GM19240 (cell line): ENCODE data around the gene GNAI2.
A peak's percentile ranks its signal among the peaks of the same experiment; 100 is the strongest.
"Not testable (repeated sequence)": the region's sequence is repeated elsewhere in the genome, so short reads cannot be mapped to it uniquely, and the experiment has no call there.

Source experiments
- DNase-seq: peaks from one replicate; pipeline ENCODE4 v3.0.0; 2011; ENCODE audit warnings: low spot score; ENCODE audit not compliant: insufficient read length

GNAI2 gene

DNA sequence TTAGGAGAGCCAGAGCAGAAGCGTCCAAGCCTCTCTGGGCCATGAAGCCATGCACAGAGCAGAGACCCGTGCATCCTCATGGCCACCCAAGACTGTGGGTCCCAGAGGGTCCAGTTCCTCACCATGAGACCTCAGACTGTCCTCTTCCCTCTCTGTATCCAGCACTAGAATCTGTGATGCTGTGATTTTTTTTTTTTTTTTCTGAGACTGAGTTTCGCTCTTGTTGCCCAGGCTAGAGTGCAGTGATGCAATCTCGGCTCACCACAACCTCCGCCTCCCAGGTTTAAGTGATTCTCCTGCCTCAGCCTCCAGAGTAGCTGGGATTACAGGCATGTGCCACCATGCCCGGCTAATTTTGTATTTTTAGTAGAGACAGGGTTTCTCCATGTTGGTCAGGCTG lies 8.8 kb downstream of the GNAI2 start:
- not testable (repeated sequence) for DNase-seq

DNA sequence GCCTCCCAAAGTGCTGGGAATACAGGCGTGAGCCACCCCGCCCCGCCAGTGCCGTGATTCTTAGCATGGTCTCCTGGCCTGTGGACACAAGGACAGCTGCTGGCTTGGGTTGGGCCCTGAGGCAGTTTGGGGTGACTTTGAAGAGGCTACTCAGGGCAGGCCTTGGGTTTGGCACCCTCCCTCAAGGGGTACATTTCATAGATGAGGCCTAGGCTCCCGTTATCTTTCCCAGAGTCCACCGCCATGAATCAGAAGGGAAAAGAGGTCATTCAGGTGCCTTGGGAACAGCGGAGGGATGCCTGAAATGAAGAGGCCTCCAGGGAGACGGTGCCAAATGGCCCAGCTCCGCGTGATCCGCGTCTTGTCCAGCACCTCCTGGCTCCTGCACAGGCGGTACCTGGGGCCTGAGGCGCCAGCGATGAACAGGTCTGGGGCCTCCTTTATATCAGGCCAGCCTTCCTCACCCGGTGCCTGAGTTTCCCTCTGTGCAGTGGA lies 9.3 kb downstream of the GNAI2 start:
- no peak for DNase-seq

DNA sequence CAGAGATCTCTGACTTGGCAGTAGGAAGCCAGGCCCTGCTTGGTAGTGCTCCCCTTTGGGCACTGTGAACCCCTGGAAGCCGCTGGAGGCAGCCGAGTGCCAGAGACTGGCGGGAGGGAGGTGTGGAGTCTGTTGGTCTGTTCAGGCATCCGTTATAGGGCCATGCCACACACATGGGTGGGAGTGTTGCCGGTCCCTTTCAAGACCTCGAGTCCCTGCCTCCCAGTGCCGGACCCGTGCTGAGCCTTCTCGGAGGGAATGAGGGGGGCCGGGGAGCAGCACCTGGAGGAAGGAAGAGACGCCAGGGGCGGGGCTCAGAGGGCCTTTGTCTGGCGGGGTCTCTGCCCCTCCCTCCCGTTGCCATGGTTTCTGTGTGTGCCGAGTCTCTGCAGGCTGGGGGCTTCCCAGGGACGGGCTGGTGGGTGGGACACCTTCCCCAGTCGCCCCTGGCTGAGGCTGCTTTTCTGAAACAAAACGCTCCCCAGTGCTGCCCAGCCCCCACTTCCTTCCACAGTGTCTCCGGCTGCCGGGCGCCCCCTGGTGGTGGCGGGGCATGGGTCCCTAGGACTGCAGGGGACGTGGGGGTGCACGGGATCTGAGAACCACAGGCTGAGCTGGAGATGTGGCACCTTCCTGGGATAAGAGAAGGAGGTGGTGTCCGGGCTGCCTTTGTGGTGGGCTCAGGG lies 10.0 kb downstream of the GNAI2 start:
- DNase-seq: no peak

DNA sequence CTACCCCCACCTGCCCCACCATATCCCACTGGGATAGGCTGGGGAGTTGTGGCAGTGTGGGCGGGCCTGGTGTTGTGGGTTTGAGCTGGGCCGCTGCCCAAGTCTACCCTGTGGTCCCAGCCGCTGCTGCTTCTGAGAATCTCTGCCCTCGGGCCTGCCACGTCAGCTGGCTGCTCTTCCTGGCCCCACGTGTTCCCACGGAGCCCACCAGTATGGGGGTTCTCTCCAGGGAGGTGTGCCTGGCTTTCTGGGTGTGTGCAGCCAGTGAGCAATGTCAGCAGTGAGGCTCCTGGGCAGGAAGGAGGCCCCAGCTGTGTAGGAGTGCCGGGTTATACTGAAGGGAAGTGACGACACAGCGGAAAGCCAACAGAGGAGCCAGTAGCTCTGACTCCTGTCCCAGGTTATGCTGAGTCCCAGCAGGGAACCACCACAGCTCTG lies 10.5 kb downstream of the GNAI2 start:
- DNase-seq: no peak

DNA sequence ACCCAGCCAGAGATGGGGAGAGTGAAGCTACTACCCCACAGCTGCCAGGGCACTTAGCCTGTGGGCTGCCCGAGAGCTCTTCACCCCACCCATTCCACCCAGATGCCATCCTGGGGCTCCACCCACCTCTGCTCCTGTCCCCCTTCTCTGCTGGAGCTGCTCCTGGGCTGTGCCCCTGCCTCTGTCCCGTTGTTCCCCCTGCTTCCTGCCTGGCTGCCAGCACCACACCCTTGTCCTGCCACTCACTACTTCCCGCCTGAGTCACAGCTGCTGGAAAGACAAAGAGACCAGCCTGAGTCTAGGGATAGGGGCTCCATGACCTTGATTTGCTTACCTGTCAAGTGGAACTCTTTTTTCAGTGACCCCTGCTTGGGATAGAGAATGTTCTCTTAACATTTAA lies 12.4 kb downstream of the GNAI2 start:
- DNase-seq: no peak

DNA sequence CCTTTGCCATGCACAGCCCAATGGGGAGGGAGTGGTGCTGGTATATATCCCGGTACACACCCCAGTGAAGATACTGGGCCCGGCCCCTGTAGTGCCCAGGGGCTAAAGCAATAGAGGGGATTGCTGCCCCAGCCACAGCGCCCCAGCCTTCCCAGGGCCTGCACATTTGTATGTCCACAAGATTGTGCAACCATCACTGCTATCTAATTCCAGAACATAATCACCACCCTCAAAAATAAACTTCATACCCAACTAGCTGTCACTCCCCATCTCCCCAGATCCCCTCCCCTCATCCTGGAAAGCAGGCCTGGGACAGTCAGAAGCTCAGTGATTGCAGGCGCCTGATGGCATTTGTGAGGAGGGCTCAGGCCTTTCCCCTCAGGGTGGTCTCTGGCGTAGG lies 13.5 kb downstream of the GNAI2 start:
- DNase-seq: no peak

DNA sequence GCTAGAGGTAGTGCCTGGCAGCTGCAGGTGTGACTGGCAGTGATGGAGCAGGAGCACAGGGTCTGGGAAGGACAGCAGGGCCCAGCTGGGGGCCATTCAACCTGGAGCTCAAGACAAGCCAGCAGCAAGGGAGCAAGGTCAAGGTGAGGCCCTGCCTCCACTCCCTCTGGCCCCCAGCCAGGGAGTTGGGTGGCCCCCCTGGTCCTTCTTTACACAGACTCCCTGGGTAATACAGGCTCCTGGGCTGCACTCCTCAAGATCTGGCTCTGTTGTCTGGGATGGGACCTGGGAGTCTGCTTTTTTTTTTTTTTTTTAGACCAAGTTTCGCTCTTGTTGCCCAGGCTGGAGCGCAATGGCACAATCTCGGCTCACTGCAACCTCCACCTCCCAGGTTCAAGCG lies 14.5 kb downstream of the GNAI2 start:
- DNase-seq: no peak

DNA sequence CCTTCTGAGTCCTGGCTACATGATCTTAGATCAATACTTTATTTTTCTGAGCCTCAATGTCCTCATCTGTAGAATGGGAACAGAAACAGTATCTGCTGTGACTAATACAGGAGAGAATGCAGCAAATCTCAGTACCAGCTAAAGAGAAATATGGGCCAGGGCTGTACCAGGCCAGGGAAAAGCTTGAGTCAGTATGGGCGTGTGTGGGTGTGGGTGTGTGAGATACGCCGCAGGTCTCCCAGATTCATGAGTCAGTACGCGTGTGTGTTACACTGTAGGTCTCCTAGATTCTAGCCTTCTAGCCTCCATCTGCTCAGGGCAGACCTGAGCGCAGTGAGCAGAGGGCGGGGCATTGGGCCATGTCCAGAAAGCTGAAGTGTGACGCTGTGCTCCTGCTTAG lies 15.2 kb downstream of the GNAI2 start:
- no peak for DNase-seq

DNA sequence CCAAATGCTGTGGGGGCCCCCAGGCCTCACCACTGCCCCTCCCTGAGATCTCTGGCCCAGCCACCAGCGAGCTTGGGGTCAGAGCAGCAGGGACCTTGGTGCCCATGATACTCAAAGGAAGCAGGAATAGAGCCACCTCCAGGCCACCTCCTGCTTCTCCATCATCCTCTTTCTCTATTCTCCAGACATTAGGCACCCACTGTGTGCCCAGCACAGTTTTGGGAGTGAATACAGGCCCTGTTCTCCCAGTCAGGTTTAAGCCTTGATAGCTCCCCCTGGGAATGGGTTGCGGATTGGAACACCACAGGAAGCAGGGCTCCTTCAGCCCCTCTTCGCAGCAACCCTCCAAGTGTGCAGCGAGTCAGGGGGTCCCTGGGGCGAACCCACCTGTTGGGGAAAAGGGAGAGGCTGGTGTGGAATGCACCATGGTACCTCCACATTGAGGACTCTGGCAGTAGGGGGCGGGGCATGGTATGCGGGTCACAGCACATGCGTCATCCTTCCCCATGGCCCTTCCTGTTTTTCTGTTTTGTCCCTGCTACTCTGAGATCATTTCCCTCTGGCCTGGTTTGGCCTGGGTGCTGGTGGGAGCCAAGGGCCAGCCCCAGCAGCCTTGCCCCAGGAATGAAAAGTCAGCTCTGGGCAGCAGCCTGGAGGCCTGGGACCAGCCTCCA lies 18.7 kb downstream of the GNAI2 start:
- DNase-seq: no peak

DNA sequence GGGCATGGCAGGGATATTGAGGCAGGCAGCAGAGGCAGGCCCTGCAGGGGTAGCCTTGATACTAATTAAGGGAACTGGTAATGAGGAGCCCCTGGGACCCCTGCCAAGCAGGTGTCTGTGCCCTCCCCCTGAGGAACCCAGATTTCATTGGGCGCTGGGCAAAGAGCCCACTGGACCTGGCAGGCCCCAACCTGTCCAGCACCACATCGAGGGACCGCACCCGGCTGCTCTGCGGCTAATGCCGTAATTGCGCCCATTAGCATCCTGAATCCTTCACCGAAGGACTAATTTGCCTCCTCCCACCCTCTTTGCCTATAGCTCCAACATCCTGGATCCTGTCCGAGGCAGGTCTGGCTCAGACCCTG lies 19.2 kb downstream of the GNAI2 start:
- no peak for DNase-seq

DNA sequence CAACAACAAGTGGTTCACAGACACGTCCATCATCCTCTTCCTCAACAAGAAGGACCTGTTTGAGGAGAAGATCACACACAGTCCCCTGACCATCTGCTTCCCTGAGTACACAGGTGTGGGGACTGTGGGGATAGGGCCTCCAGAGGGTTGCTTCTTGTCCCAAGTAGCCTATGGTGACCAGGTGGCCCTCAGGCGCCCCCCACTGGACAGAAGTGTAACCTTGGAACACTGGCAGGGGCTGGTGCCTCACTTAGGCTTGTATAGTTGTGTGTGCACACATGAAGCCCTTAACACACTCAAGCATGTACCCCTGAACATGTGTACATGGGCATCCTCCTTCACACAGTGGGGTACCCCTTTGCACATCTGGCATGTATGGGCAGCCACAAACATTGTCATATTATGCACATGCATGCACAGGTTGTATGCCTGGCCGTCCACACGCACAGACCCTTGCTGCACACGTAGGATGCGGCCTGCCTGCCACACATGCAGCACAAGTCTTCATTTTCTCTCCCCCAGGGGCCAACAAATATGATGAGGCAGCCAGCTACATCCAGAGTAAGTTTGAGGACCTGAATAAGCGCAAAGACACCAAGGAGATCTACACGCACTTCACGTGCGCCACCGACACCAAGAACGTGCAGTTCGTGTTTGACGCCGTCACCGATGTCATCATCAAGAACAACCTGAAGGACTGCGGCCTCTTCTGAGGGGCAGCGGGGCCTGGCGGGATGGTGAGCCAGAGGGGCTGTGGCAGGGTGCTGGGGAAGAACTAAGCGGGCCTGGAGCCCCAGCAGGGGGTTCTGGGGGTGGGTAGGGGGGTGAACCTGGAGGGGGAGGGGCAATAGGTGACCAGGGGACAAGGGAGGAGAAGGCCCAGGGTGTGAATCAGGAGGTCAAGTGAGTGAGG lies 21.2 kb downstream of the GNAI2 start:
- no peak for DNase-seq

DNA sequence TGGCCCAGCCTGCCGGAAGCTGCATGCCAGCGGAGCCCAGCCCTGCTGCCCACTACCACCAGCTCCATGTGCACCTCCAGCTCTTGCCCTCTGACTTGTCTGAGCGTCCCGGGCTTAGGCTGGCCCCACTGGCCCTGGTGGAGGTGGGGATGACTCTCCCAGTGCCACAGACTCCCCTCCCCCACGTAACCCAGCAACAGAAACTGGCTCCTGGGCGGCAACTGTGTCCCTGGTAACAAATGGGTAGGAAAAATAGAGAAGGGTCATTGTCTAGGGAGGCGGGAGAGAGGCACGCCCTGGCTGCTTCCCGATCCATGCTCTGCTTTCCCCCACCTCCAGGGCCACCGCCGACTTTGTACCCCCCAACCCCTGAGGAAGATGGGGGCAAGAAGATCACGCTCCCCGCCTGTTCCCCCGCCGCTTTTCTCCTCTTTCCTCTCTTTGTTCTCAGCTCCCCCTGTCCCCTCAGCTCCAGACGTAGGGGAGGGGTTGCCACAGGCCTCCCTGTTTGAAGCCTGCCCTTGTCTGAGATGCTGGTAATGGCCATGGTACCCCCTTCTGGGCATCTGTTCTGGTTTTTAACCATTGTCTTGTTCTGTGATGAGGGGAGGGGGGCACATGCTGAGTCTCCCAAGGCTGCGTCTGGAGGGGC lies 22.2 kb downstream of the GNAI2 start:
- DNase-seq: no peak

DNA sequence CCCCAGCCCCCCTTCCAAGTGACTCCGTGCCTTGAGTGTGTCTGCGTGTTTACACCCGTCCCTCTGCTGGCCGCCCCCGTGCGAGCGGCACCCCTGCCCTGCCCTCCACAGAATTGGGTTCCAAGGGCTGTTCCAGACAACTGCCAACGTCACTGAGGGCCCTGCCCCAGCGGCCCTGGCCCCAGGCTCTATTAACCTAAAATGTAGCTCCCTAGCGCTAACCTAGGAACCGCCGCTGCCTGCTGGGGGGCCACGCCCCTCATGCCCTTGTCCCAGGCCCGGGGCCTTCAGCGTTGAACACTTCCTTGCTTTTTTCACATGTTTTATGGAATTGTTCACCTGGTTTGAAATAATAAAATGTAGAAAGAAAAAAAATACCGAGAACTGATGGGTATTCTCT lies 23.0 kb downstream of the GNAI2 start:
- no peak for DNase-seq

DNA sequence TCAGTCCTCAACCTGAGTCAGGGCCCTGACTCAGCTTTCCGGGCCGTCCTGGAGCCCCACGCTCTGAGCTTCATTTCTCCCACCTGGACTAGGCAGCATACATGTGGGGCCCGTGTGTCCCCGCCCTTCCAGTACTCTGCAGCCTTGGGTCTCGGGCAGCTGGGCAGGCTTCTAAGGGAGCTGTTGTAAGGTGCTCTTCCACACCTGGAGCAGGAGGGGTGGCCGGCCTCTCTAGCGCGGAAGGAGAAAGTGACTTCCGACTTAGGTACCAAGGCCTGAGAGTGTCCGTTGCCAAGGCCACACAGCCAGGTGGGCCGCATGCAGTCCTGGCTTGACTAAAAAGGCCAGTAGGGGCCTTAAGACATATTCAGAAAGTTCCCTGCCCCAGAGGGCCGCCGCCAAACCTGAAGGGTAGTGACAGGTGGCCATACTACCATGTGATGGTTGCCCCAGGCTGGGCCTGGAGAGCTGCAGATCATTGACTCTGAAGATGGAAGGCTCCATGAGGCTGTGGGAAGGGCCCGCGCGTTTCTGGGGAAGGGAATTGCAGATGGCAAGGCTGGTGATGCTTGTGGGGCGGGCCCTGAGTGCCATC lies 23.5 kb downstream of the GNAI2 start:
- no peak for DNase-seq

DNA sequence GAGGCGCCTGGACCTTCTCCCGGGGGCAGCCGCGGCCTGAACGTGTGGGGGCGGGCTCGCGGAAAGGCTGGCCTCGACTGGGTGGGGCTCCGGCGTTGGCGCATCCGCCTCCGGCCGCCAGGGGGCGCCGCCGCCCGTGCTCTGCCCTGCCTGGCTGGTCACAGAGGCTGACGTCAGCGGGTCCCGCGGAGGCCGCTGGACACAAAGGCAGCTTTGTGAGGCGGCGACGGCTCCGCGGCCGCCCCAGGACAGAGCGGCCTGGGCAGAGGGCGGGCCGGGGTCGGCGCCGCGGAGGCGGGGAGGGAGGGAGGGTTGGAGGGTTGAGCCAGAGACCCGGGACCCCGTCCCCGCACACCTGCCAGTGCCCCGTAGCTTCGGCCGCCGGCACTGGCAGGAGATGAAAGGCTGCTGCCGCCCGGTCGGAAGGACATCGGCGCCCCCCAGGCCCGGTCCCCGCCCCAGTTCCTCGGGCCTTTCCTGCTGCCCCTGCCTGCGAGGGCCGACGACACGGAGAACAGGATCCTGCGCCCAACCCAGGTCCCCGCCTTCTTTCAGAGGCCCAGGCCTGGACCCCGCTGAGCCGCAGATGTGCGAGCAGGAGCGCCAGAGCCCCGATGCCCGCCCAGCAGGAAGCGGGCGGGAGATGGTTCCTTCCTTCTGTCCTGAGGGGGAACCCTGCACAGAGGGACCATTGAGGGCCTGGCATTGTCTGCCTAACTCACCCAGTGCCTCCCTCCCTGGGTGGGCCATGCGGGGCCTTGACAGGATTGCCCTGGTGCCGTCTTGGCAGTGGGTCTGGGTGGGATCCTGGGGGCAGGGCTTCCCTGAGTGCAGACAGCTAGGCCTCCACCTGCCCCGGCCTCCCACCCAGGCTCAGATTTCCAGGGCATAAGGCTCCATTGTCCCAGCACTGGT lies 24.3 kb downstream of the GNAI2 start:
- DNase-seq: peak; percentile 95

DNA sequence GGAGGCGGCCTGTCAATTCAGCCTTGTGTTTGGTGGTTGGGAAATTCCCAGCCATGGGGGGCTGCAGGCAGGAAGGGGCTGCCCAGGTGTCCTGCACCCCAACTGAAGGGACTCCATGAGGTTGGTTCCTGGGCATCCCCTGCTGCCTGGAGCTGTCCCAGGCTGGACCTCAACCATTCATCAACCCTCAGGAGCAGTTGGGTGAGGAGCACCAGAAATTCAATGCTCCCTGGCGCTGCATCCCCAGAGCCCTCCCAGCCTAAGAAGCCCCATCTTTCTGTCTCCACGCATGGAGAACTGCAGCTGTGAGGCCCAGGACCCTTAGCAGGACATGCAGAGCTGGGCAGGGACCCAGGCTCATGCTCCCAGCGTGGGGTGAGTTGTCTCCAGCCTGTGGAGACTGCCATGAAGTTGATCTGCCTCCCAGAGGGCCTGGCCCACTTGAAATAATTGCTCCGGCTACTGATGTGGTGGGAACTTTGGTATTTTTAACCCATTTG lies 25.0 kb downstream of the GNAI2 start:
- DNase-seq: no peak

DNA sequence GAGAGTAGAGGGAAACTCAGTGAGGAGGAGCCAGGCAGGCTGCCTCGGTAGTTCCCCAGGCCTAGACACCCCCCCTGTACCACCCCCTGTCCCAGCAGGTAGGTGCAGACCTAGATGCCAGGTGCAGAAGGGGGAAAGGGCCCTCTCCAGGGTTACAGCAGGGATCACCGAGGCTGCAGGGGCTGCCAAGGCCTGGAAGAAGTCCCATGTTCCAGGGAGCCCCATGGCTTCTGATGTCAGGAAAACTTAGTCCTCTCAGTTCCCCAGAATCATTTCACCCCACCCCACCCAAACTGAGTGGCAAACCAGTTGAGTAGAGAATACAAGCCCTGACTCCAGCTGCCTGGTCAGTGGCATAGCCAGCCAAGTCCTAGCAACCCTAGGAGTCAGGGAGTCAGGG lies 25.5 kb downstream of the GNAI2 start:
- no peak for DNase-seq

DNA sequence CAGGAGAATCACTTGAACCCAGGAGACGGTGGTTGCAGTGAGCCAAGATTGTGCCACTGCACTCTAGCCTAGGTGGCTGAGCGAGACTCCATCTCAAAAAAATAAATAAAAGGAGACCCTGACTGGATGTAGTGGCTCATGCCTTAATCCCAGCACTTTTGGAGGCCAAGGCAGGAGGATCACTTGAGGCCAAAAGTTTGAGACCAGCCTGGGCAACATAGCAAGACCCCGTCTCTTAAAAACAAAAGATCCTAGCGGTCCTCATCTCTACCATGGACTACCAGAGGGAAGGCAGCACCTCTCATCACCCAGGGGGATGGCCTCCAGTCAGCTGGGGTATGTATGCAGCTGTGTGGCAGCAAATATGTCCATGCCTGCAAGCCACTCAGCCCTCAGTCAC lies 26.2 kb downstream of the GNAI2 start:
- not testable (repeated sequence) for DNase-seq

DNA sequence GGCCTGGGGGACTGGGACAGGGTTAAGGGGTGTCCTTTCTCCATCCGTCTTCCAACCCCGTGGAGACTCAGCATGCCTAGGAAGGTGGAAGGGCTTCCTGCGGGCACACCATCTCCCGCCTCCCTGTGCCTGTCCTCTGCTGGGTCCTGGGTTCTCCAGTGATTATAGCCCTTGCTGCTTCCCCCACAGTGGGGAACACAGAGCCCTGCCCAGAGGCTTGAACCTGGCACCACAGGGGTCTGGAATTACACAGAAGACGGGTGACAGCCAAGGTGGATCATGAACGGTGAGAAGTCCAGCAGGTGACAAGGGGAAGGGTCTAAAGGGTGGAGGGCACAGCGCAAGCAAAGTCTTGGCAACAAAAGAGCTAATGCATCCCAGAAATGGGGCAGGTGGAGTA lies 26.8 kb downstream of the GNAI2 start:
- DNase-seq: no peak
